Measurements from ENCODE around the gene PEX11A.

PEX11A gene

DNA sequence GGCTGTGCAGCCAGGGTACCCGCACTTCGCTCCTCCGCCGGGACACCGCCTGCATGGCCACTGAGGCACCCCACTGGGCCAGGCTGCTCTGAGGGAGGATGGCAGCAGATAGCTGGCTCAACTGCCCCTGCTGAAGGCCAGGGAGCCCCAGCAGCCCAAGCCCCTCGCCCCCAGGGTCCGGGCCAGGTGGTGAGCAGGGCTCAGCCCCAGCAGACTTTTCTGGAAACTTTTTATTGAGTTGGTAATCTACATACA, 22.9 kb downstream of the PEX11A start:
- TF ChIP-seq, protein P1, sequence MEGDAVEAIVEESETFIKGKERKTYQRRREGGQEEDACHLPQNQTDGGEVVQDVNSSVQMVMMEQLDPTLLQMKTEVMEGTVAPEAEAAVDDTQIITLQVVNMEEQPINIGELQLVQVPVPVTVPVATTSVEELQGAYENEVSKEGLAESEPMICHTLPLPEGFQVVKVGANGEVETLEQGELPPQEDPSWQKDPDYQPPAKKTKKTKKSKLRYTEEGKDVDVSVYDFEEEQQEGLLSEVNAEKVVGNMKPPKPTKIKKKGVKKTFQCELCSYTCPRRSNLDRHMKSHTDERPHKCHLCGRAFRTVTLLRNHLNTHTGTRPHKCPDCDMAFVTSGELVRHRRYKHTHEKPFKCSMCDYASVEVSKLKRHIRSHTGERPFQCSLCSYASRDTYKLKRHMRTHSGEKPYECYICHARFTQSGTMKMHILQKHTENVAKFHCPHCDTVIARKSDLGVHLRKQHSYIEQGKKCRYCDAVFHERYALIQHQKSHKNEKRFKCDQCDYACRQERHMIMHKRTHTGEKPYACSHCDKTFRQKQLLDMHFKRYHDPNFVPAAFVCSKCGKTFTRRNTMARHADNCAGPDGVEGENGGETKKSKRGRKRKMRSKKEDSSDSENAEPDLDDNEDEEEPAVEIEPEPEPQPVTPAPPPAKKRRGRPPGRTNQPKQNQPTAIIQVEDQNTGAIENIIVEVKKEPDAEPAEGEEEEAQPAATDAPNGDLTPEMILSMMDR (IDR thresholded peaks at IDR 0.05; ENCODE audit: low read depth, low read length, poor library complexity, severe bottlenecking): no peak
- TF ChIP-seq EZH2phosphoT487 (IDR thresholded peaks at IDR 0.05; ENCODE audit: borderline replicate concordance, low read length): no peak

DNA sequence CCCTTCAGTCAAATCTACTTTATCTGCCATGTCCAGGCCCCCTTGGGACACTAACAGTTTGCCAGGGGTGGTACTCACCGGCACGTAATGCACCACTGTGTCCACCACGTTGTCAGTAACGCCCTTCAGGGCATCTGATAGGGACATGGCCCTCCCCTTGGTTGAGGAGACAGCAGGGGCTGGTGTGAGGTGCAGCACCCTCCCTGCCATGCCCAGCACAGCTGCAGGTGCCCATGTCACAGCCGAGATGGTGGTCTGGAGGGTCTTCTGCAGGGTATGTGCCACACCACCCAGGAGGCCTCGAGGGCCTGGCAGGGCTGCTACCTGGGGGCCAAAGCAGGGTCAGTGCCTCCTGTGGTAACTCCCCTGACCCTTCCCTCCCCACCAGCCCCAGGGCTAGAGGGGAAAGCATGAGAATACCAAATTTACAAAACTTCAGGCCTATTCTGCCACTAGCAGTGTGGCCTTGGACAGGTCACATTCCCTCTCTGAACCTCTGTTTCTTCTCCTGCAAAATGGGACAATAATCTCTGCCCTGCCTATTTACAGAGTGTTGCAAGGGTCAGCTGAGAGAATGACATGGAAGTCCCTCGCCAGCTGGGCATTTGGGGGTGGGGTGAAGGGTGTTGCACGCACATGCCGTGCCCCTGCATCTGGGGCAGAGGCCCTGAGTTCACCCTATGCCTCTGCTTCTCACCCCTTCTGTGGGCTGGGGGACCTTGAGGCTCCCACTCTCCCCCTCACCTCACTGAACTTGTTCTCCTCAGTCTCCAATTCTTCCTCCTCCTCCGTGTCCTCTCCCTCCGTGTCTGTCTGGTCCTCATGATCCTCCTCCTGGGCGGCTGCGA, 23.5 kb downstream of the PEX11A start:
- Histone ChIP-seq H3K4me2 (ENCODE audit: low read length) (no peak overlapping the region), H3K9me3 (ENCODE audit: control insufficient read depth, insufficient read depth, low read length) (no peaks in the 10 kb centered on the region), H3K36me3 (ENCODE audit: control insufficient read depth, low read length) (no peaks in the 10 kb centered on the region), H3K27me3 (ENCODE audit: control insufficient read depth, low read length) (peaks cover 19% of the 10 kb centered on the region), H3K79me2 (ENCODE audit: control insufficient read depth, low read length) (no peaks in the 10 kb centered on the region), H3F3A (ENCODE audit: control insufficient read depth, insufficient read depth) (peaks cover 4% of the 10 kb centered on the region; the same call in 1 of the 2 replicates), H3K4me3 (ENCODE audit: low read length) (no peak overlapping the region), H4K20me1 (ENCODE audit: control insufficient read depth, insufficient read depth, low read depth, low read length) (no peaks in the 10 kb centered on the region), H3K4me1 (ENCODE audit: control insufficient read depth, low read length) (no peaks in the 10 kb centered on the region), H3K27ac (ENCODE audit: low read depth, low read length) (no peak overlapping the region), H3K9me2 (replicated peaks; ENCODE audit: control insufficient read depth, low read length) (no peaks in the 10 kb centered on the region)
- TF ChIP-seq, protein P1 (IDR thresholded peaks at IDR 0.05; ENCODE audit: low read depth, low read length, poor library complexity, severe bottlenecking): no peak
- TF ChIP-seq EZH2phosphoT487 (IDR thresholded peaks at IDR 0.05; ENCODE audit: borderline replicate concordance, low read length): no peak

More for the DNA sequence above, 22.9 kb downstream of the PEX11A start:
- Histone ChIP-seq H3K4me3 (ENCODE audit: low read length) (no peak overlapping the region), H4K20me1 (ENCODE audit: control insufficient read depth, insufficient read depth, low read depth, low read length) (no peaks in the 10 kb centered on the region), H3K9me3 (ENCODE audit: control insufficient read depth, insufficient read depth, low read length) (no peaks in the 10 kb centered on the region), H3K9me2 (replicated peaks; ENCODE audit: control insufficient read depth, low read length) (no peaks in the 10 kb centered on the region), H3K79me2 (ENCODE audit: control insufficient read depth, low read length) (no peaks in the 10 kb centered on the region), H3F3A (ENCODE audit: control insufficient read depth, insufficient read depth) (peaks cover 4% of the 10 kb centered on the region; the same call in 1 of the 2 replicates), H3K4me1 (ENCODE audit: control insufficient read depth, low read length) (no peaks in the 10 kb centered on the region), H3K4me2 (ENCODE audit: low read length) (no peak overlapping the region), H3K27me3 (ENCODE audit: control insufficient read depth, low read length) (peaks cover 19% of the 10 kb centered on the region), H3K27ac (ENCODE audit: low read depth, low read length) (no peak overlapping the region), H3K36me3 (ENCODE audit: control insufficient read depth, low read length) (no peaks in the 10 kb centered on the region)

DNA sequence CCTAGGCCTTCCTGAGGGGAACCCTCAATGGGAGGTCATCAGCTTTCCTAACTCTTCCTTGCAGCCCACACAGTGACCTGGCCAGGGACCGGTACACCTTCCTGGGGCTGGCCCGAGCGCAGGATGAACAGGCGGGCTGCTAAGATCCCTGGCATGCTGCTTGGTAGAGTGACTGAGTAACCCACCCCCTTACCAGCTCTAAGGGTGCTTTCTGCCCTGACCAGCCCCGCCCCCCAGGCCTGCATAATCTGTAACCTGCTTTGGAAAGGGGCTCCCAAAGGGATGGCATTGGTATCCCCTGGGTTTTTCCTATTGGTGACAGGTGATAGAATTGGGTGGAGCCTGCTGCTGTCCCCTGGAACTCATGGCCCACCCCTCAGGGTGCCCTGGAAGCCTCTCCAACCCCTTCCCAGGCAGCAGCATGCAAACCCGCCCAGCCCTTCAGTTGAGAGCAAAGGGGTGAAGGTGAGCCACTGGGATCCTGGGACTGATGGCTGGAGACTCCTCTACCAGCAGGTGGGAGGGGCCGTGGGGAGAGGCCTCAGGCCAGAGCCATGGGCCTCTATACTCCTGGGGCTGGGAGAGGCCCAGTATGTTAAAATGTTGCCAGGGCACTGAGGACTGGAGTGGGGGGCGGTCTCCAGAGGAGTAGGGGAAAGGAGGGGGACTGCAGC, 24.2 kb downstream of the PEX11A start:
- Histone ChIP-seq H3K27ac (ENCODE audit: low read depth, low read length) (no peak overlapping the region), H3K27me3 (ENCODE audit: control insufficient read depth, low read length) (peaks cover 19% of the 10 kb centered on the region), H3K9me3 (ENCODE audit: control insufficient read depth, insufficient read depth, low read length) (no peaks in the 10 kb centered on the region), H3K4me2 (ENCODE audit: low read length) (peak overlapping the region; percentile 56), H3F3A (ENCODE audit: control insufficient read depth, insufficient read depth) (peaks cover 4% of the 10 kb centered on the region; the same call in 1 of the 2 replicates), H4K20me1 (ENCODE audit: control insufficient read depth, insufficient read depth, low read depth, low read length) (no peaks in the 10 kb centered on the region), H3K36me3 (ENCODE audit: control insufficient read depth, low read length) (no peaks in the 10 kb centered on the region), H3K4me3 (ENCODE audit: low read length) (peak overlapping the region; percentile 44; the same call in 1 of the 2 replicates), H3K79me2 (ENCODE audit: control insufficient read depth, low read length) (no peaks in the 10 kb centered on the region), H3K4me1 (ENCODE audit: control insufficient read depth, low read length) (no peaks in the 10 kb centered on the region), H3K9me2 (replicated peaks; ENCODE audit: control insufficient read depth, low read length) (no peaks in the 10 kb centered on the region)
- TF ChIP-seq, protein P1 (IDR thresholded peaks at IDR 0.05; ENCODE audit: low read depth, low read length, poor library complexity, severe bottlenecking): no peak
- no peak for TF ChIP-seq EZH2phosphoT487 (IDR thresholded peaks at IDR 0.05; ENCODE audit: borderline replicate concordance, low read length)
